ENCODE measurements around the gene YWHAG. TPM values are rescaled to one million over a fixed set of nuclear protein-coding genes. Genes with fewer than 3 reads are reported as not detected.
A peak's percentile ranks its signal among the peaks of the same experiment; 100 is the strongest.

YWHAG gene
- total RNA-seq, 1 experiment from 2014 or later, result 113 TPM

DNA sequence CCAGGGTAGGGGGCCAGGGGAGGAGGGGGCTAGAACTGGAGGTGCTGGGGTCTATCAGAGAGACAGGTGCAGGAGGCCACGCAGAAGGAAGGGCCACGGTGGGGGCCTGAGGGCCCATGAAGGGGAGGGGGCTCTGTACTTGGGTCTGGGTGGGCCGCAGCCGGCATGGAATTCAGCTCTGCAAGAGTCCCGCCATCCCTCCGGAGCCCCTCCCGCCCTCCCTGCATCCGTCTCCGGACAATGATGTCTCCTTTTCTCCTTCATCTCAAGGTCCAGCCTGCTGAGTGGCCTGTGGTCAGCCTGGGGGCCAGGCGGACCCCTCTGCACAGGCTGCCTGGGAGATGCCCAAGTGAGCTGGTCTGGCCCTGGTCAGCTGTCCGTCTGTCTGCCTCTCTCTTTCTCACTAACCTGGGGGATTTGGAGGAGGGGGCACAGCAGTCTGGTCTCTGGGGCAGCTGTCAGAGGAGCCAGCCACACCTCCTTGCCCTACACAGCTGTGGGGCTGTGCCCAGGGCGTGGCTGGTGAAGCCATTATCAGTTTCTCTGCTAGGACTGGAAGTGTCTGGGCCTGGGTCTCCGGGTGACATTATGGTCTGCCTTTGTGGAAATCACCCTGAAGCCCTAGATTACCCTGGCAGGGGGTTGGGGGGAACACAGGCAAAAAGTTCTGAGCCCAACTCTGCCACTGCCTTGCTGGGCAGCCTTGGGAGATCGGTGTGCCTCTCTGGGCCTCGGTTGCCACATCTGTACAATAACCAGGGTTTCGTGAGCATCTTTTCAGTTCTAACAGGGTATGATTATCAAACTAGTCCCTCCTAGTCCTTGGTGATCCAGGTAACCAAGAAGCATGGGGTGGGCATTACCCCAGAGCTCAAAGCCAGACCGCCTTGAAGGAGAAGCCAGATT is 75.3 kb downstream of the YWHAG start:
- in situ Hi-C loops (cut with HindIII; ENCODE audit: low sequenced_read_pairs), result no loop called here
- no peak for DNase-seq (ENCODE audit: low spot score)

DNA sequence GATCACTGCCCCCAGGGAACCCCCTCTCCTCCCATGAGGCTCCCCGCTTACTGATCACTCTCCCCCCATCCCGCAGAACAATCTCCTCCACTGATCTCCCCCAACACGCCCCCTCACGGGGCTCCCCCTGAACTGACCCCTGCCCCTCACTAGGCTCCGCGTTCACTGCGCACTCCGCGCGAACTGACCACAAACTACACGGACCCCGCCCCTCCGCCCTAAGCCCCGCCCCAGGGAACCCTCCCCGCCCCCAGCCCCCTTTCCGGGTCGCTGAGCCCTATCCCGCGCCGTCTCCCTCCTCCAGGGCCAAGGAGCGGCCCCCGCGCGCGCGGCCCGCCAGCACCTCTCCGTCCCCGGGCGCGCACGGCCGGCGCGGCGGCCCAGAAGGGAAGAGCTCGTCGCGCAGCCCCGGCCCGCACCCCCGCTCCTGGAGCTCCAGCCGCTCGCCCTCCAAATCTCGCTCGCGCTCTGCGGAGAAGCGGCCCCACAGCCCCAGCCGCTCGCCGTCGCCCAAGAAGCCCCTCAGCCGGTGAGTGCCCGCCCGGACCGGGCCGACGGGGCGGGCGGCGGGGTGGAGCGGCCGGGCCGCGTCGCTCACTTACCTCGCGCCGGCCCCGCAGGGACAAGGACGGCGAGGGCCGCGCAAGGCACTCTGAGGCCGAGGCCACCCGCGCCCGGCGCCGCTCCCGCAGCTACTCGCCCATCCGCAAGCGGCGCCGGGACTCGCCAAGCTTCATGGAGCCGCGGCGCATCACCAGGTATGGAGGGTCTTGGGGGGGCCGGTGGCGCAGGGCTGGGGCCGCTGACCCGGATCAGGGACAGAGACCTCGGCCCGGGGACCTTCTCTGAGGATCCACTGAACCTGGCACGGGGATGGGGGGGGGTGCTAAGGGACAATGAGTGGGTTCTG is 76.2 kb downstream of the YWHAG start:
- in situ Hi-C loops (cut with HindIII; ENCODE audit: low sequenced_read_pairs), result no loop called here
- no peak for DNase-seq (ENCODE audit: low spot score)

DNA sequence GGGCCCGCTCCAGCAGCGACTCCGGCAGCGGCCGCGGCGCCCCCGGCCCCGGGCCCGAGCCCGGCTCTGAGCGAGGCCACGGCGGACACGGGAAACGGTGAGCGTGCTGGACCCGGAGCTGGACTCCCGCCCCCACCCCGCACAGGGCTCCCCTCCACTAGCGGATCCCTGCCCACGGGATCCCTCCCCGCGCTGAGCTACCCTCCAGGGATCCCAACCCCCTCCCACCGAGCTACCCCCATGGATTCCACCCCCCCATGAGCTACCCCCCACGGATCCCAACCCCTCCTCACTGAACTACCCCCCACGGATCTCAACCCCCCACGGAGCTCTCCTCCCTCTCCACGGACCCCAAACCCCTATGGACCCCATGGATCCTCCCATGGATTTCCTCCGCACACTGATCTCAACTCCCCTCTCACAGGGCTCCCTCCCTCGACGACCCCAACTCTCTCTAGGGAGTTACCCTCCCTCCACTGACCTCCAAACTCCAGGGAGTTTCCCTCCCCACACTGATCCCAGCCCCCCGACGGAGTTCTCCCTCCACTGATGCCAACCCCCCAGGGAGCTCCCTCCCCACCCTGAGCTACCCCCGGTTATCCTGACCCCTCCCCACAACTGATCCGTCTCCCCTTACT is 77.0 kb downstream of the YWHAG start:
- in situ Hi-C loops (cut with HindIII; ENCODE audit: low sequenced_read_pairs), result no loop called here
- no peak for DNase-seq (ENCODE audit: low spot score)

DNA sequence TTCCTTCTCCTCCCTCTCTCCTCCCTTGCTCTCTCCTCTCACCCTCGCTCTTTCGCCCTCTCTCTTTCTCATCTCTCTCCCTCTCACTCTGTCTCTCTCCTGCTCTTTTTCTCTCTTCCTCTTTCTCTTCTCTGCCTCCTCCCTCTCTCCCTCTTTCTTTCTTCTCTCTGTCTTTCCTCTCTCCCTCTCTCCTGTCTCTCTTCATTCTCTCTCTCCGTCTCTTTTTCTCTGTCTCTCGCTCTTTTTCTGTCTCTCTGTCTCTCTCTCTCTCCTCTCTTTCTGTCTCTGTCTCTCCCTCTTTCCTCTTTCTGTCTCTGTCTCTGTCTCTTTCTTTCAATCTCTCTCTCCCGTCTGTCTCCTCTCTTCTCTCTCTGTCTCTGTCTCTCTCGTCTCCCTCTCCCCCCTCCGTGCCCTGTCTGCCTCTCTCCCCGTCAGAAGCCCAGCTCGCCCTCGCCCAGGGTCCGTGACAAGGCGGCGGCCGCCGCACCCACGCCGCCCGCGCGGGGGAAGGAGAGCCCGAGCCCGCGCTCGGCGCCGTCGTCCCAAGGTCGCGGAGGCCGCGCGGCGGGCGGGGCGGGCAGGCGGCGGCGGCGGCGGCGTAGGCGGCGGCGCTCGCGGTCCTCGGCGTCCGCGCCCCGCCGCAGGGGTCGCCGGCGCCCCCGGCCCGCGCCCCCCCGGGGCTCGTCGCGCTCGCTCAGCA is 77.6 kb downstream of the YWHAG start:
- in situ Hi-C loops (cut with HindIII; ENCODE audit: low sequenced_read_pairs), result no loop called here
- DNase-seq (ENCODE audit: low spot score), result no peak

DNA sequence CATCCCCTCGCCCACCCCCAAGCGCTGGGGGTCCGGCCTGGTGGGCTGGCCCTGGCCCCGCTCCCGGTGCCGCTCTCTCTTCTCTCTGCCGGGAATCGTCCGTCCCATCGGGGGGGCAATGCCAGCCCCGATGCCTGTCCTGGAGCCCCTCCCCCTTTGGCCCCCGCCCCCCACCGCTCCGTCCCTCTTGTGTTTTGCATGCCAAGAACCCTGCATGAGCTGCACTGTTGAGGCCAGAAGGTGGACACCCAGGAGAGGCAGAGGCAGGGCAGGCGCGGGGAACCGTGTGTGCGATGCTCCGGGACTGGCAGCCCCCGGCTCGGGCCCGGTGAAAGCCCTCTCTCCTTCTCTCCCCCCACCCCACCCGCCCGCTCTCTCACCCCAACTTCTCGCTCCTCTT is 78.4 kb downstream of the YWHAG start:
- in situ Hi-C loops (cut with HindIII; ENCODE audit: low sequenced_read_pairs), result no loop called here
- DNase-seq (ENCODE audit: low spot score), result no peak

DNA sequence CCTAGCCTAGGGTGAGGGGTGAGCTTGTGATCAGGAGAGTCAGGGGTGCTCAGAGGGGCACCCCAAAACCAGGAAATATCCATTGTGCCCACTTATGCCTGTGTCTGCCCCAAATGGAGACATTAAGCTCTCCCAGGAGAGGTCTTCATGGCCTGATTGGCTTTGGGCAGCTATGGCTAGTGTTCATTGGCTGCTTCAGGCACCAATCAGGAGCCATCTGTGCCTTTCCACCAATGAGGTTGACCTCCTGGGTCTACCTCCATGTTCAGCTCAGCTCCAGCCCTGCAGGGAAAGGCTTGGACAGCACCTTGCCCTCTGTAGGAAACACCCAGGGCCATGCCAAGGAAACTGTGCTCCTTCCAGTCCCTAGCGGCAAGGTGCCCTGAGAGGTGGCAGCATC is 80.3 kb downstream of the YWHAG start:
- DNase-seq (ENCODE audit: low spot score), result peak; percentile 46
- in situ Hi-C loops (cut with HindIII; ENCODE audit: low sequenced_read_pairs), result no loop called here

Other genes with a start within 250 kb of the YWHAG start
- 5.8 and 8.5 TPM in 2 replicates for gene SRRM3, start 157.1 kb downstream of the YWHAG start, total RNA-seq (2014; rRNA removed; shearing (Covaris generic))
- gene HSPB1, start 56.3 kb downstream of the YWHAG start, total RNA-seq (2014; rRNA removed; shearing (Covaris generic)), result 129 and 145 TPM in 2 replicates
- gene SSC4D, start 50.7 kb upstream of the YWHAG start, total RNA-seq (2014; rRNA removed; shearing (Covaris generic)), result 8.1 and 8.5 TPM in 2 replicates
- 1.3 and 3.0 TPM in 2 replicates for gene ZP3, start 66.0 kb upstream of the YWHAG start, total RNA-seq (2014; rRNA removed; shearing (Covaris generic))
- 15.8 and 20.1 TPM in 2 replicates for gene DTX2, start 102.7 kb upstream of the YWHAG start, total RNA-seq (2014; rRNA removed; shearing (Covaris generic))
- 20.1 and 24.1 TPM in 2 replicates for gene UPK3B, start 151.6 kb upstream of the YWHAG start, total RNA-seq (2014; rRNA removed; shearing (Covaris generic))
- not detected in 2 replicates for gene SPDYE16, start 184.3 kb upstream of the YWHAG start, total RNA-seq (2014; rRNA removed; shearing (Covaris generic))

Data from G401 (cell line).